Measurements from ENCODE around the gene ACP7. TPM values are rescaled to one million over a fixed set of nuclear protein-coding genes. Genes with fewer than 3 reads are reported as not detected.

ACP7 gene
- total RNA-seq, 1 donor from 2014 or later, result not detected

DNA sequence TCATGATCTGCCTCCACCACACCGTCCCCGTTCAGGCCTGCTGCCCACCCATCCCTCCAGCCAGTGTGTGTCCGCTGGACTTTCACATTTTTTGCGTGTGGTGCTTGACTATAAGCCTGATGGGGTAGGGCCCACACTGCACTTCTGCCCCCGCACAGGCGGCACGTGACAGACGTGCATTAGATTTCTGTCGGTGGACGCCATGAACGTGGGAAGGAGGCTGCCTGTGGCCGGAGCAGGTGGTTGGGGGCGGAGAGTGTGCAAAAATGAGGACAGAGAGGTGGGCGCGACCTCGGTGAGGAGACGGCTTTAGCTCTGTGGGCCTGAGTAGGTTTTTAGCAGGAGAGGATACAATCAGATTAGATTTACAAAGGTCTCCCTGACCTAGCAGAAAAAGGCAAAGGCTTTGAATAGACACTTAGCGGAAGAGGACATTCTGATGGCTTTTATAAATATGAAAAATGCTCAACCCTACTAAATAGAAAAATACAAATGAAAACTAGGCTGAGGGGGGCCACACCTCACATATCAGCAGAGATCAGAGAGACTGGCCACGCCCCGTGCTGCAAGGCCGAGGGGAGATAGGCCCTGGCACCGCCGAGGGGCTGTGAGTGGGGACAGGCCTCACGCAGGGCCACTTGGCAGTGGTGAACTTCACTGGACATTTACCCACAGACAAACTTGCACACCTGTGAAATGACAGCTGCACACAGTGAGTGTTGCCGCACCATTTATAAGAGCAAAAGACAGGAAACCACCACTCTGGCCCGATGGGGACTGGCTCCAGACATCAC, 66.8 kb downstream of the ACP7 start:
- intact Hi-C loops (cut with micrococcal nuclease), result no loop called here
- Mint-ChIP-seq H3K36me3 (ENCODE audit: low read depth) (peaks cover 15% of the 10 kb centered on the region), H3K27me3 (no peaks in the 10 kb centered on the region), H3K9me3 (no peaks in the 10 kb centered on the region), H3K4me1 (peaks cover 8% of the 10 kb centered on the region), H3K27ac (no peak overlapping the region), H3K4me3 (no peak overlapping the region)
- ChIA-PET POLR2A (no interaction called here), CTCF (interaction anchor here (0.5 kb wide), 1 partner anchor 29 kb away, joined by 3 read pairs; no protein-coding TSS in a partner anchor)
- TF ChIP-seq, protein P1, sequence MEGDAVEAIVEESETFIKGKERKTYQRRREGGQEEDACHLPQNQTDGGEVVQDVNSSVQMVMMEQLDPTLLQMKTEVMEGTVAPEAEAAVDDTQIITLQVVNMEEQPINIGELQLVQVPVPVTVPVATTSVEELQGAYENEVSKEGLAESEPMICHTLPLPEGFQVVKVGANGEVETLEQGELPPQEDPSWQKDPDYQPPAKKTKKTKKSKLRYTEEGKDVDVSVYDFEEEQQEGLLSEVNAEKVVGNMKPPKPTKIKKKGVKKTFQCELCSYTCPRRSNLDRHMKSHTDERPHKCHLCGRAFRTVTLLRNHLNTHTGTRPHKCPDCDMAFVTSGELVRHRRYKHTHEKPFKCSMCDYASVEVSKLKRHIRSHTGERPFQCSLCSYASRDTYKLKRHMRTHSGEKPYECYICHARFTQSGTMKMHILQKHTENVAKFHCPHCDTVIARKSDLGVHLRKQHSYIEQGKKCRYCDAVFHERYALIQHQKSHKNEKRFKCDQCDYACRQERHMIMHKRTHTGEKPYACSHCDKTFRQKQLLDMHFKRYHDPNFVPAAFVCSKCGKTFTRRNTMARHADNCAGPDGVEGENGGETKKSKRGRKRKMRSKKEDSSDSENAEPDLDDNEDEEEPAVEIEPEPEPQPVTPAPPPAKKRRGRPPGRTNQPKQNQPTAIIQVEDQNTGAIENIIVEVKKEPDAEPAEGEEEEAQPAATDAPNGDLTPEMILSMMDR (IDR thresholded peaks at IDR 0.05), result no peak
- no peak for ATAC-seq (ENCODE audit: low read depth)
- DNase-seq, result no peak

DNA sequence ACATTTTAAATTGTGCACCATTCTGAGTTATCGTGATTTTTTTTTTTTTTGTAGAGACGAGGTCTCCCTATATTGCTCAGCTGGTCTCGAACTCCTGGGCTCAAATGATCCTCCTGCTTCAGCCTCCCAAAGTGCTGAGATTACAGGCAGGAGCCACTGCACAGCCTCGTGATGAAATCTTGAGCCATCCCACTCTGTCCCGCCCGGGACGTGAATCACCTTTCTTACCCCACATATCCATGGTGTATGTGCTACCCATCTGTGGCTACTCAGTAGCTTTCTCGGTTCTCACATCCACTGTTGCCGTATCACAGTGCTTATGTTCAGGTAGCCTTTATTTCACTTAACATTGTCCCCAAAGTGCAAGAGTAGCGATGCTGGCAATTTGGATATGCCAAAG, 67.9 kb downstream of the ACP7 start:
- Mint-ChIP-seq H3K9me3 (no peaks in the 10 kb centered on the region), H3K36me3 (ENCODE audit: low read depth) (peaks cover 15% of the 10 kb centered on the region), H3K27ac (no peak overlapping the region), H3K4me3 (no peak overlapping the region), H3K4me1 (peaks cover 5% of the 10 kb centered on the region), H3K27me3 (no peaks in the 10 kb centered on the region)
- TF ChIP-seq, protein P1 (IDR thresholded peaks at IDR 0.05), result no peak
- ATAC-seq (ENCODE audit: low read depth) (no peak), DNase-seq (no peak)
- intact Hi-C loops (cut with micrococcal nuclease), result no loop called here
- POLR2A ChIA-PET, result no interaction called here
- CTCF ChIA-PET, result no interaction called here

DNA sequence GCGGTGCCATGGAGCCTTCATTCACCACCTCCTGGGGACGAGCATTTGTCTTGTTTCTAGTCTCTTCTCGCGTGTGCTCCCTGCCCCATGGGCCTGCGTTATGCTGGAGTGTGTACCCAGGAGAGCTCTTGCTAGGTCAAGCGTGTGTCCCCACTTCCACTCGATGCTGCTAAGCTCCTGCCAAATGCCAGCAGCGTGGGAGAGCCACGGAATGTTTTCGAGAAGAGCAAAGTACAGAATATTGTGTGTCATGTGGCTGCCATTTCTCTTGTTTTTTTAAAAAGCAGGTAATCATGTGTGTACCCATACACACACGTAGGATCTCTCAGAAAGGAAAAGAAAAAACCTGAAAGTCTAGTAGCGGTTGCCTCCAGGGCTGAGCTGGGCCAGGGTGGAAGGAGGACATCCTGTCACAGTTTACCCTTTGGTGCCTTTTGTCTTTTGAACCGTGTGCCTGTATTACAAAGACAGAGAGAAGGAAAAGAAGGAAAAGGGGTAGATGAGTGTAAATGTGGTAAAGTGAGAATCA, 70.0 kb downstream of the ACP7 start:
- no peaks in the 10 kb centered on the region for H3K9me3 Mint-ChIP-seq
- ChIA-PET CTCF (no interaction called here), POLR2A (no interaction called here)
- H3K27me3 Mint-ChIP-seq, result no peaks in the 10 kb centered on the region
- no peak overlapping the region for H3K27ac Mint-ChIP-seq
- intact Hi-C loops (cut with micrococcal nuclease), result no loop called here
- H3K4me3 Mint-ChIP-seq, result no peak overlapping the region
- no peak for DNase-seq
- H3K36me3 Mint-ChIP-seq (ENCODE audit: low read depth), result peaks cover 10% of the 10 kb centered on the region
- TF ChIP-seq, protein P1 (IDR thresholded peaks at IDR 0.05), result no peak
- ATAC-seq (ENCODE audit: low read depth), result no peak
- H3K4me1 Mint-ChIP-seq, result peaks cover 3% of the 10 kb centered on the region

DNA sequence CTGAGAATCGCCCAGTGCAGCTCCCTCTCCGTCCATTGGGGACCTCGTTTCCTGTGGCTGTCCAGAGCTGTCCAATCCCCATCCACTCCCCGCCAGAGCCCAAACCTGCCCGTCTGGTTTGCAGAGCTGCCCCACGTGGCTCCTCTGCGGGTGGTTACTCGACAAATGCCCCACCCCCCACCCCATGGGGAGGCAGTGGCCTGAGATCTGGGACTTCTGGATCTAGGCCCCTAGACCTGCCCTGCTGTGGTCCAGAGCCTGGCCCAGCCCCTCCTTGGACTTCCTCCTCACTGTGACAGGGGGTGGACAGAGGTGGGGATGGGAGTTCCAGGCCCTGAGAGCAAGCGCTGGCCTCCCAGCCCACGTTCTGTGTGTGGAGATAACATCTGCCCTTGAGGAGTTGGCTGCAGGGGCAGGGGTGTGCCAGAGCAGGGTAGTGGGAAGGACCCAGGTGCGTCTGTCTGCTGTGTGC, 70.5 kb downstream of the ACP7 start:
- H3K4me3 Mint-ChIP-seq, result no peak overlapping the region
- no peak for DNase-seq
- intact Hi-C loops (cut with micrococcal nuclease), result no loop called here

DNA sequence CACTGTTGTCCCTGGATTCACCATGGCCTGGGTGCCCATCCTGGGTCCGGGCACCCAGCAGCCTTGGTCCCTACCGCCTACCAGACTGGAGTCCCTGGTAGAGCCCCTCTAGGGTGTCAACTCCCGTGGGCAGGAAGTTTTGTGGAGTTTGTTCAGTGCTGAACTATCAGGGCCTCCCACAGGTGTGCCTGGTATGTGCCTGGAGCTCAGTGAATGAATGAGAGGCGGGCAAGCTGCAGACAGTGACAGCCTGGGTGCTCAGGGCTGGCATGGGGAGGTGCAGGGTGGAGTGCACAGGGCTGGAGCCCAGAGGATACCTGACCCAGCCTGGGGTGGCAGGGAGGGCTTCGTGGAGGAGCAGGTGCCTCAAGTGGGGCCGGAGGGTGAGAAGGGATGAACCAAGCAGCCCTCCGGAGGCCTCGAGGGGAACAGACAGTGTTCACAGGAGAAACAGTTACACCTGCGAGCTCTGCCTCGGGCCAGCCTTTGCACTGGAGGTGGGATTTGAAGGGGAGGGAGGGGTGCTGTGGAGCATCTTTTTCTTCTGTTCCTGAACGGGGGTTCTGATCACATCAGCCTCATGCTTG, 71.0 kb downstream of the ACP7 start:
- CTCF ChIA-PET, result no interaction called here
- ATAC-seq (ENCODE audit: low read depth), result no peak
- Mint-ChIP-seq H3K4me1 (peaks cover 3% of the 10 kb centered on the region), H3K9me3 (no peaks in the 10 kb centered on the region), H3K27ac (no peak overlapping the region), H3K4me3 (no peak overlapping the region), H3K27me3 (no peaks in the 10 kb centered on the region), H3K36me3 (ENCODE audit: low read depth) (peaks cover 12% of the 10 kb centered on the region)
- TF ChIP-seq, protein P1 (IDR thresholded peaks at IDR 0.05), result no peak
- POLR2A ChIA-PET, result no interaction called here
- DNase-seq, result no peak
- intact Hi-C loops (cut with micrococcal nuclease), result no loop called here

More for the DNA sequence above, 70.5 kb downstream of the ACP7 start:
- no peaks in the 10 kb centered on the region for H3K9me3 Mint-ChIP-seq
- POLR2A ChIA-PET, result no interaction called here
- ATAC-seq (ENCODE audit: low read depth), result no peak
- TF ChIP-seq, protein P1 (IDR thresholded peaks at IDR 0.05), result no peak
- CTCF ChIA-PET, result no interaction called here
- H3K27ac Mint-ChIP-seq, result no peak overlapping the region
- H3K36me3 Mint-ChIP-seq (ENCODE audit: low read depth), result peaks cover 10% of the 10 kb centered on the region
- no peaks in the 10 kb centered on the region for H3K27me3 Mint-ChIP-seq
- peaks cover 3% of the 10 kb centered on the region for H3K4me1 Mint-ChIP-seq
